ENCODE measurements around the gene LAMA3. TPM values are rescaled to one million over a fixed set of nuclear protein-coding genes. Genes with fewer than 3 reads are reported as not detected.

LAMA3 gene
- total RNA-seq, 2 donors from 2014 or later: 0.07 TPM; not detected in 1

DNA sequence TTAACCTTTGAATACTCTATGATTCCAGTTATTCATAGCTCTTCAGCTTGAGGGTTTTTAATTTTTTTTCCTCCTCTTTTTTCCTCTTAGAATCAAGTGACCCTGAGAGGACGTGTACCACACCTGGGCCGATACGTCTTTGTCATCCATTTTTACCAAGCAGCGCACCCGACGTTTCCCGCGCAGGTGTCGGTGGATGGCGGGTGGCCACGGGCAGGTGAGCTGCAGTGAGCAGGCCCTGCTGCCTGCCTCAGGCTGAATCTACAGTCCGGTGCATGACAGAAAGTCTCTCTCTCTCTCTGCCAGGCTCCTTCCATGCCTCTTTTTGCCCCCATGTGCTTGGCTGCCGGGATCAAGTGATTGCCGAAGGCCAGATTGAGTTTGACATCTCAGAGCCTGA is 153.1 kb downstream of the LAMA3 start:
- H3K9me3 ChIP-seq (ENCODE audit: control insufficient read depth, low read length, poor library complexity, severe bottlenecking): no peaks in the 10 kb centered on the region
- DNase-seq (no peak), ATAC-seq (no peak)
- Mint-ChIP-seq H3K4me1 (peaks cover 2% of the 10 kb centered on the region), H3K4me3 (no peak overlapping the region), H3K27ac (no peak overlapping the region), H3K27me3 (peaks cover 11% of the 10 kb centered on the region), H3K36me3 (ENCODE audit: low read depth) (no peaks in the 10 kb centered on the region)

DNA sequence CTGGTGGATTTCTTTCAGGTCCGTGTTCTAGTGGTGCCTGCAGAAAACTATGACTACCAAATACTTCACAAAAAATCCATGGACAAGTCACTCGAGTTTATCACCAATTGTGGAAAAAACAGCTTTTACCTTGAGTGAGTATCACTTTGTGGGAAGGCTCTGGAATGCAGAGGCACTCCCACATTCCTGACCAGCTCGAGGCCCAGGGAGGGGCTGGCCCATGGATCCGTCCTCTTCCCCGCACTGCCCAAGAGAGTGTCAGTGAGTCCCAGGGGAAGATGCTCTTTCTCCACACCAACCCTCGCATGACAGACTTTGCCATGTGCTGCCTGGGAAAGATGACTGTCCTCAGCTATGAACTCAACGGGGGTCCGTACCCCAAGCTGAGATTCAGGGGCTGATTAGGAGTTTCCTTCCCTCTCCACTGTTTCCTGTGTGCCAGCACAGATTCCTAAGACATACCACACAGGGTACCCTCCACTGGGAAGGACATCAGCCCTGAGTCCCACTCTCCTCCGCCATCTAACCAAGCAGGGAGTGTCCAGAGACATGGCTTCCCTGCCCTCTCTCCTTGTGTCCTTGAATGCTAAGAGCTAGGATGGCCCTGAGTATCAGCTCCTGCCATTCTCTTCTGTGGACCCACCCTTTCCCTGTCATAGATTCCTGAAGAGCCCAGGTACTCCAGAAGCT is 155.9 kb downstream of the LAMA3 start:
- H3K36me3 Mint-ChIP-seq (ENCODE audit: low read depth): no peaks in the 10 kb centered on the region
- peaks cover 17% of the 10 kb centered on the region for H3K27me3 Mint-ChIP-seq
- H3K27ac Mint-ChIP-seq: no peak overlapping the region
- H3K9me3 ChIP-seq (ENCODE audit: control insufficient read depth, low read length, poor library complexity, severe bottlenecking): no peaks in the 10 kb centered on the region
- no peak overlapping the region for H3K4me3 Mint-ChIP-seq
- DNase-seq: no peak
- no peak for ATAC-seq
- peaks cover 8% of the 10 kb centered on the region for H3K4me1 Mint-ChIP-seq

DNA sequence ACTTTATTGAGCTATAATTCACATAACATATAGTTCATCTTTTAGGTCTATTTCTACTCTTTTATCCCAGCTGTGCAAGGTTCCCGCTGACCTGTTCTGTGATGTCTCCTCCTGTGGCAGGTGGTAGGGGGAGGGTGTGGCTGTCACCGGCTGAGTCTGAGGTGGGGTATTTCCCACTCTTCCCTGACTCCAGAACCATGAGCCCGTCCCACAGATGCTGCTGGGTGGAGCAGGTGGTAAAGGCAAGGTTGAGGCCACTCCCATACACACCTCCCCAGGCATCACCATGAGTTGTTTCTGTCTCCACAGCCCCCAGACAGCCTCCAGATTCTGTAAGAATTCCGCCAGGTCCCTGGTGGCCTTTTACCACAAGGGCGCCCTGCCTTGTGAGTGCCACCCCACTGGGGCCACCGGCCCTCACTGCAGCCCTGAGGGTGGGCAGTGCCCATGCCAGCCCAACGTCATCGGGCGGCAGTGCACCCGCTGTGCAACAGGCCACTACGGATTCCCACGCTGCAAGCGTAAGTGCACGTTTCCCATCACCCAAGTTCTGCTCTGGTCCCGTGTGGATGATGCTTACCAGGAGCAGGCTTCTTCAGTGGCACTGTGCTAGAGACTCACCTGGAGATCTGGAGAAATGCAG is 156.9 kb downstream of the LAMA3 start:
- Mint-ChIP-seq H3K36me3 (ENCODE audit: low read depth) (no peaks in the 10 kb centered on the region), H3K4me3 (no peak overlapping the region), H3K27ac (no peak overlapping the region), H3K4me1 (peaks cover 8% of the 10 kb centered on the region), H3K27me3 (peaks cover 17% of the 10 kb centered on the region)
- DNase-seq: no peak
- ATAC-seq: no peak
- H3K9me3 ChIP-seq (ENCODE audit: control insufficient read depth, low read length, poor library complexity, severe bottlenecking): no peaks in the 10 kb centered on the region

DNA sequence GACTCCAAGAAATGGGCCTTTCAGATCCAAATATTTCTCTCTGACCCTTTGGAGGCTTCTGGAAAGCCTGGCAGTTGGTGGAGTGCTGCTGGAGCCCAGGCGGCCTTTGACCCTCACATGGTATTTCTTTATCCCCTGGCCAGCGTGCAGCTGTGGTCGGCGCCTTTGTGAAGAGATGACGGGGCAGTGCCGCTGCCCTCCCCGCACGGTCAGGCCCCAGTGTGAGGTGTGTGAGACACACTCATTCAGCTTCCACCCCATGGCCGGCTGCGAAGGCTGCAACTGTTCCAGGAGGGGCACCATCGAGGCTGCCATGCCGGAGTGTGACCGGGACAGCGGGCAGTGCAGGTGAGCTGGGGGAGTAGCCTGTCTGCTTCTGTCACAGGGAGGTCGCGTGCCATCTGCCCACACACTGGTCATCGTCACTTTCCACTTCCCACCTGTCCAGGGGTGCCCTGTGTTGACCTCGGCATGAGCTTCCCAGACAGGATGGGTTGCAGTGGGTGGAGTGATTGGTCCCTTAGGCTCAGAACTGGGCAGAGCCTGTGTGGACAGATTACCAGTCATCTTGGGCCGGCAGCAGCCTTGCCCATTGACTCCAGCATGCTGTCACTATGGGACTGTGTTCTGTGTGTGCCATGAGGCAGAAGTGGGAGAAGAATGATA is 158.2 kb downstream of the LAMA3 start:
- H3K36me3 Mint-ChIP-seq (ENCODE audit: low read depth): no peaks in the 10 kb centered on the region
- H3K27me3 Mint-ChIP-seq: peaks cover 17% of the 10 kb centered on the region
- H3K4me1 Mint-ChIP-seq: peaks cover 11% of the 10 kb centered on the region
- no peaks in the 10 kb centered on the region for H3K9me3 ChIP-seq (ENCODE audit: control insufficient read depth, low read length, poor library complexity, severe bottlenecking)
- H3K4me3 Mint-ChIP-seq: no peak overlapping the region
- ATAC-seq (no peak), DNase-seq (no peak)
- no peak overlapping the region for H3K27ac Mint-ChIP-seq

DNA sequence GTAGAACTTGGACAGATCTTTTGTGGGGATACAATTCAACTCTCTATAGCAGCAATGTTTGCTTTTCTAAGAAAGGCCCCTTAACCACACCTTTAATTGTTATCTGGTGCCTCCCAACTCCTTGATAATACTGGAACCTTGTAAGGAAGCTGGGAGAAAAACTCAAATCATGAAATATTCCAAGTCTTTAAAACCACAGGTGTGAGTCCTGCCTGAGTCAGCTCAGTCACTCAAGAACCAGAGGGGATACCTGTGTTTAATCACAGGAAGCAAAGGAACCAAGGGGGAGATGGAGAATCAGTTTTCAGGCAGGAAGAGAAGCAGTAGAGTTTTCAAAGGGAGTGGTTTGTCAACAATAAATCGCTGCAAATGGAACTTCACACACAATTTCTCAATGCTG is 159.9 kb downstream of the LAMA3 start:
- no peaks in the 10 kb centered on the region for H3K36me3 Mint-ChIP-seq (ENCODE audit: low read depth)
- no peak overlapping the region for H3K27ac Mint-ChIP-seq
- DNase-seq (no peak), ATAC-seq (no peak)
- H3K4me3 Mint-ChIP-seq: no peak overlapping the region
- no peaks in the 10 kb centered on the region for H3K9me3 ChIP-seq (ENCODE audit: control insufficient read depth, low read length, poor library complexity, severe bottlenecking)
- peaks cover 15% of the 10 kb centered on the region for H3K4me1 Mint-ChIP-seq
- peaks cover 6% of the 10 kb centered on the region for H3K27me3 Mint-ChIP-seq

DNA sequence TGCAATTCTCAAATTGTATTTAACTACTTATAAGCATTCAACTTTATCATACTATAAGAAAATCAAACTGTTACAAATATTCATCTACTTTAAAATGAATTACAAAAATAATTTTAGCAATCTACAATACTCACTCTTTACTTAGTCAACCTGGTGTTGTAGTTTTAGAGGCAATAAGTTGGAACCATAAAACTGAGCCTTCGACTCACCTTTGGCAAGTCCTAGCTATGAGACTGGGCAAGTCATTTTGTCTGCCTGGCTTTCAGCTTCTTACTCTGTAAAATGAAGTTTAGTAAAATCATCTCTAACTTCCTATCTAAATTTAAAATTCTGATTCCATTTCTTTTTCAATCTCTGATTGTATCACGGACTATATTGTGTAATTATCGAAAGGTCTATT is 161.0 kb downstream of the LAMA3 start:
- DNase-seq (no peak), ATAC-seq (no peak)
- peaks cover 15% of the 10 kb centered on the region for H3K4me1 Mint-ChIP-seq
- no peak overlapping the region for H3K27ac Mint-ChIP-seq
- H3K27me3 Mint-ChIP-seq: peaks cover 6% of the 10 kb centered on the region
- H3K36me3 Mint-ChIP-seq (ENCODE audit: low read depth): no peaks in the 10 kb centered on the region
- H3K9me3 ChIP-seq (ENCODE audit: control insufficient read depth, low read length, poor library complexity, severe bottlenecking): no peaks in the 10 kb centered on the region
- no peak overlapping the region for H3K4me3 Mint-ChIP-seq

DNA sequence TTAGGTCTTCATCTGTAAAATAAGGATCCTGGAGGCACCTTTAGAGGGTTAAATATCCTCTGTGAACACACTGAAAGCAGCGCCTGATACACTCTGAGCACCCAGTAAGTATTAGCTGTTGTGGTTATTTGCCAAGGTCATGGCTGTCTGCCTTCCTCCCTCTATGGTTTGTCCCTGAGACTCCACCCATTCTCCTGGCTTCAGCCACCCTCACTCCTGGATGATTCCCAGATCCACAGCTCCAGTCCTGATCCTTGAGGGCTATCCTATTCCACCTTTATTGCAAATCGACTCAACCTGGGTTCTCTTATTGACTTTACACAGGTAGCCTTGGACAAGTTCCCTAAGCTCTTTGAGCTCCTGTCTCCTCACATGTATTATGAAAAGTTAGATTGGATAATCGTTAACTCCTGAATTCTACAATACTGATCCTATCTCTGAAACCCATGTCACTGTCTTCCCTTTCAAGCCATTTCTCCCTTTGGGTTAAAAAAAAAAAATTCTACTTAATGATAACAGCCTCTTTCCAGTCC is 162.3 kb downstream of the LAMA3 start:
- ATAC-seq: no peak

GRCh38 chr18:23852236-23853045 is 163.2 kb downstream of the LAMA3 start:
- Mint-ChIP-seq H3K27me3 (peaks cover 6% of the 10 kb centered on the region), H3K4me3 (no peak overlapping the region), H3K27ac (no peak overlapping the region), H3K36me3 (ENCODE audit: low read depth) (no peaks in the 10 kb centered on the region), H3K4me1 (peaks cover 19% of the 10 kb centered on the region)
- no peaks in the 10 kb centered on the region for H3K9me3 ChIP-seq (ENCODE audit: control insufficient read depth, low read length, poor library complexity, severe bottlenecking)
- ATAC-seq (no peak), DNase-seq (no peak)

More for the DNA sequence above, 162.3 kb downstream of the LAMA3 start:
- Mint-ChIP-seq H3K27me3 (peaks cover 6% of the 10 kb centered on the region), H3K27ac (no peak overlapping the region), H3K4me1 (peaks cover 14% of the 10 kb centered on the region), H3K36me3 (ENCODE audit: low read depth) (no peaks in the 10 kb centered on the region), H3K4me3 (no peak overlapping the region)
- no peaks in the 10 kb centered on the region for H3K9me3 ChIP-seq (ENCODE audit: control insufficient read depth, low read length, poor library complexity, severe bottlenecking)
- DNase-seq: no peak

DNA sequence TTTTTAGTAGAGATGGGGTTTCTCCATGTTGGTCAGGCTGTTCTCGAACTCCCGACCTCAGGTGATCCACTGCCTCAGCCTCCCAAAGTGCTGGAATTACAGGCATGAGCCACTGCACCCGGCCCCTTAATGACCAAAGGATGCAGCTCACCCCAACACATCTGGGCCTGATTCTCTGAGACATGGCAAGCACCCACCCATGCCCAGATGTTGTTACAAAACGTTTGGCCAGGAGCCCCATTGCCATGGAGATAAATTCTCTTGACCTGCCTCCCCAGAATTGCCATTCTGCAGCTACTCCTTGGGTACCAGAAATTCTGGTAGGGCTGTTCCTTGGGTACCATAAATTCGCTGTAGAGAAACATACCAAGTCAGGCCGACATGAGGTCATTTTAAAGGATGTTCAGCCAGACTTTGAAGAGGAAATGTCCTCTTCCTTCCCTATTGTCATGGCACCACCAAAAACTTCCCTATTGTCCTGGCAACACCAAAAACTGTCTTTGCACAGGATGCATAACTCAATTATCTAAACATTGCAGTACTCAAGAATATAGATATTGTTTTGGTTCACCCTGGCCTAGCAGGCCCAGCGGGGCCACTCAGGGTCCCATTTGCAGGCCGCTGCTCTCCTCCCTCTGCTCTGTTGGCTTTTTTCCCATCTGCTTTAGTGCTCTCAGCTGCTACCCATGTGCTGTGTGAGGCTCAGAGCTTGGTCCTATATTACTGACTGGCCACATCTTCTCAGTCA is 164.4 kb downstream of the LAMA3 start:
- ATAC-seq (no peak), DNase-seq (no peak)
- no peaks in the 10 kb centered on the region for H3K27me3 Mint-ChIP-seq
- H3K9me3 ChIP-seq (ENCODE audit: control insufficient read depth, low read length, poor library complexity, severe bottlenecking): no peaks in the 10 kb centered on the region
- no peaks in the 10 kb centered on the region for H3K36me3 Mint-ChIP-seq (ENCODE audit: low read depth)
- no peak overlapping the region for H3K27ac Mint-ChIP-seq
- H3K4me3 Mint-ChIP-seq: peak overlapping the region; percentile 7
- peaks cover 18% of the 10 kb centered on the region for H3K4me1 Mint-ChIP-seq

GRCh38 chr18:23855721-23856120 is 166.5 kb downstream of the LAMA3 start:
- DNase-seq: no peak
- no peak overlapping the region for H3K27ac Mint-ChIP-seq
- peaks cover 25% of the 10 kb centered on the region for H3K4me1 Mint-ChIP-seq
- H3K9me3 ChIP-seq (ENCODE audit: control insufficient read depth, low read length, poor library complexity, severe bottlenecking): no peaks in the 10 kb centered on the region
- no peak overlapping the region for H3K4me3 Mint-ChIP-seq
- ATAC-seq: no peak
- no peaks in the 10 kb centered on the region for H3K36me3 Mint-ChIP-seq (ENCODE audit: low read depth)
- no peaks in the 10 kb centered on the region for H3K27me3 Mint-ChIP-seq

- Mint-ChIP-seq H3K27ac (peak overlapping the region; percentile 66), H3K4me3 (no peak overlapping the region)
These were observed 167.4 kb downstream of the LAMA3 start for GRCh38 chr18:23856466-23857163.

DNA sequence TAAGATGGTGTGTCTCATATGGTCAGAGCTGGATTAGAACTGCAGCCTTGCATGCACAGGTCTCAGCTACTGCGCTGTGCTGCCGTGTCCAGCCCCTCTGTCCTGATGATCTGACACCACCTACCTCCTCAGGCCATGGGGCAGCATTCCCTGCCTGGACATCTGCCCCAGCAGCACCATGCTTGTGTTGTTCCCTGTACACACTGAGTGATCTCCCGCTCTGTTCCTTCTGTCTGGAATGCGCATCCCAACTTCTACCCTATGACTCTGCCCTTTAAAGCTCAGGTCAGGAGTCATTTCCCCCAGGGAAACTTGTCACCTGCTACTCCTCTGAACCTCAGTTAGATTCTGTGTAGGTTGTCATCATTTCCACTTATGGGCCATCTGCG is 167.9 kb downstream of the LAMA3 start:
- Mint-ChIP-seq H3K4me1 (peaks cover 28% of the 10 kb centered on the region), H3K27ac (peak overlapping the region; percentile 66), H3K27me3 (no peaks in the 10 kb centered on the region), H3K4me3 (no peak overlapping the region), H3K36me3 (ENCODE audit: low read depth) (no peaks in the 10 kb centered on the region)
- no peaks in the 10 kb centered on the region for H3K9me3 ChIP-seq (ENCODE audit: control insufficient read depth, low read length, poor library complexity, severe bottlenecking)
- DNase-seq (no peak), ATAC-seq (no peak)

More at GRCh38 chr18:23856466-23857163, 167.4 kb downstream of the LAMA3 start:
- DNase-seq (no peak), ATAC-seq (no peak)
- peaks cover 24% of the 10 kb centered on the region for H3K4me1 Mint-ChIP-seq
- no peaks in the 10 kb centered on the region for H3K9me3 ChIP-seq (ENCODE audit: control insufficient read depth, low read length, poor library complexity, severe bottlenecking)
- H3K36me3 Mint-ChIP-seq (ENCODE audit: low read depth): no peaks in the 10 kb centered on the region
- H3K27me3 Mint-ChIP-seq: no peaks in the 10 kb centered on the region

Data from T-helper 17 cell (primary cell).